ENCODE results near the gene ZNF778. TPM values are rescaled to one million over a fixed set of nuclear protein-coding genes. Genes with fewer than 3 reads are reported as not detected.

Gene ZNF778
- total and polyA plus RNA-seq, 2 of the 8 experiments (the other 6 are each of a cell fraction or from before 2014, with no cell fraction given) = 9.5 to 21.9 TPM

DNA sequence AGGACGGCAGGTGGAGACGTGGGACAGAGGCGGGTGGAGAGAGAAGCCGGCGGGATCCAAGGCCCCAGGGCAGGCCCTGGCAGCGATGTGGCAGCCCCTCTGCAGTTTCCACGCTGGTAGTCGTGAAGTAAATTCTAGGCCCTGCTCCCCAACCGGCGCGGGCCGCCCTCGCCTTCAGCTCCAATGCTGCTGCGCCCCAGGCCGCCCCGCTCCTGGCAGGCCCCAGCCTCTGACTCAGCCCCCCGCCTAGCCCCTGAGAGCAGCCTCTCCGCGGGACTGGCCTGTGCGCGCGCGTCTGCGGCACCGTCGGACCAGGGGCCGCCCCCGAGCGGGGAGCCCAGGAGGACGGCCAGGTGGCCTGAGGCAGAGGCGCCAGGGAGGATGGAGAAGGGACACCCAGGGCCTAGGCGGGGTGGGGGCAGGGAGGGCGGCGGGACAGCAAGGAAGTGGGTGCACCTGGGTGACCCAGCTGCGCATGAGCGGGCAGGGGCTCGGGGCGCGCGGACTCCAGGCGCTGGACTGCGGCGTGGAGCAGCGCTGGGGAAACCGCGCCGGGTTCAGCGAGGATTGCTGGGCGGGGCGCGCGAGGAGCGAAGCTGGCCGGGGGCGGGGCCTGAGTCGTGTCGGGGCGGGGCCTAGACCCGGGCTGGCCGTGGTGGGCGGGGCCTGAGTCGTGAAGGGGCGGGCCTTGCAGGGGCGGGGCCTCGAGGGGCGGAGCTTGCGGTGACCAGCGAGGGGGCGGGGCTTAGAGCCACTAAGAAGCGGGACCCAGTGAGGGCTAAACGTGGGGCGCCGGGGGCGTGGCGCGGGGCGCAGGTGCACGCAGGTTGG lies 29.6 kb downstream of the ZNF778 start:
- no peaks in the 10 kb centered on the region for H3K79me2 ChIP-seq (ENCODE audit: control insufficient read depth in 1 of 2, insufficient read depth in 2 of 2, low read length in 2 of 2)
- peaks cover 0 to 5% of the 10 kb centered on the region in 2 experiments for H4K20me1 ChIP-seq (replicated peaks in 1 of 2; ENCODE audit: control insufficient read depth in 1 of 2, insufficient read depth in 2 of 2, low read length in 2 of 2)
- no peak overlapping the region for H2AFZ ChIP-seq (ENCODE audit: low read length)
- no peak overlapping the region for H3K23ac ChIP-seq (ENCODE audit: insufficient read length)
- WGBS, 2 experiments (ENCODE audit: extremely low coverage in 1 of 2, insufficient coverage in 1 of 2, insufficient read length in 1 of 2, insufficient replicate concordance in 2 of 2, low coverage in 1 of 2, low lambda C conversion rate in 2 of 2, missing lambda C conversion rate in 1 of 2) = 6% methylated on average over 29 of the region's 78 CpGs; no CpG with 5 or more reads in 1 of the 2 experiments
- no peak overlapping the region for H2BK12ac ChIP-seq (ENCODE audit: low read depth, low read length)
- FAIRE-seq (no peak), DNase-seq (ENCODE audit: low read depth in 1 of 2, low spot score in 2 of 2) (peak; percentile 62 to 100)
- peak overlapping the region; percentile 80; the same call in 1 of the 2 replicates for H4K8ac ChIP-seq (ENCODE audit: extremely low read depth, insufficient read depth, low read length)
- peak overlapping the region; percentile 16 for H3K56ac ChIP-seq (replicated peaks; ENCODE audit: insufficient read length, low read depth, low read length)
- H3K18ac ChIP-seq (ENCODE audit: extremely low read depth, low read length) = peak overlapping the region; percentile 48
- H3K9ac ChIP-seq (replicated peaks in 1 of 4; ENCODE audit: extremely low read depth in 1 of 4, low read depth in 3 of 4, low read length in 3 of 4) = peak overlapping the region in 2 of 4 experiments; percentile 54 to 87; a peak in 1 of 7 replicates
- H2AK5ac ChIP-seq (ENCODE audit: low read depth, low read length) = no peak overlapping the region
- ChIA-PET POLR2A (ENCODE audit: partially characterized antibody) (interaction anchor here (0.7 to 2.0 kb wide), 8 partner anchors 8 to 318 kb away, joined by 3 to 6 read pairs (median 4); no protein-coding TSS in a partner anchor), CTCF (ENCODE audit: partially characterized antibody) (interaction anchor here (0.6 to 2.6 kb wide), 3 partner anchors 42 to 263 kb away, joined by 3 to 9 read pairs (median 3); no protein-coding TSS in a partner anchor)
- no peak overlapping the region for H2BK15ac ChIP-seq (ENCODE audit: low read length)
- no peaks in the 10 kb centered on the region for H3K79me1 ChIP-seq (ENCODE audit: low read depth, low read length)
- no peak overlapping the region for H2BK120ac ChIP-seq (replicated peaks; ENCODE audit: low read depth, low read length)
- no peak overlapping the region for H4K91ac ChIP-seq (replicated peaks; ENCODE audit: insufficient read length, low read length)
- peaks cover 0 to 9% (median 0%) of the 10 kb centered on the region in 4 experiments; a peak in 2 of 7 replicates for H3K4me1 ChIP-seq (replicated peaks in 1 of 4; ENCODE audit: control insufficient read depth in 3 of 4, insufficient read depth in 4 of 4, low read length in 3 of 4)
- H3K36me3 ChIP-seq (ENCODE audit: control insufficient read depth in 2 of 4, insufficient read depth in 4 of 4, low read length in 3 of 4) = no peaks in the 10 kb centered on the region
- peaks cover 0 to 11% (median 6%) of the 10 kb centered on the region in 4 experiments; a peak in 4 of 7 replicates for H3K27me3 ChIP-seq (replicated peaks in 1 of 4; ENCODE audit: control insufficient read depth in 3 of 4, extremely low read depth in 1 of 4, insufficient read depth in 3 of 4, low read length in 3 of 4)
- no peak overlapping the region for H2BK20ac ChIP-seq (ENCODE audit: low read length)
- TF ChIP-seq, protein P1, sequence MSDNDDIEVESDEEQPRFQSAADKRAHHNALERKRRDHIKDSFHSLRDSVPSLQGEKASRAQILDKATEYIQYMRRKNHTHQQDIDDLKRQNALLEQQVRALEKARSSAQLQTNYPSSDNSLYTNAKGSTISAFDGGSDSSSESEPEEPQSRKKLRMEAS (IDR thresholded peaks at IDR 0.05) = peak; percentile 11; the same call in 1 of the 2 replicates
- peak in 1 of 2 experiments; percentile 22; a peak in 1 of 3 replicates for TF ChIP-seq POLR2A (IDR thresholded peaks at IDR 0.05; ENCODE audit: control extremely low read depth in 1 of 2, low read depth in 2 of 2, low read length in 2 of 2)
- TF ChIP-seq BACH1 (IDR thresholded peaks at IDR 0.05; ENCODE audit: low read length) = peak; percentile 1
- TF ChIP-seq BRCA1 (IDR thresholded peaks at IDR 0.05; ENCODE audit: low read depth, low read length) = no peak
- TF ChIP-seq KDM4A (IDR thresholded peaks at IDR 0.05; ENCODE audit: low read depth, low read length, severe bottlenecking) = peak; percentile 32
- no peak overlapping the region for H2BK5ac ChIP-seq (ENCODE audit: low read depth, low read length)
- H3K4me3 ChIP-seq (ENCODE audit: extremely low read depth in 1 of 4, insufficient read depth in 2 of 4, low read depth in 3 of 4, low read length in 4 of 4) = peak overlapping the region; percentile 33 to 72 (median 44)
- no peak overlapping the region for H3K4ac ChIP-seq (replicated peaks; ENCODE audit: insufficient read length, low read depth, low read length)
- H3K14ac ChIP-seq (ENCODE audit: insufficient read length) = no peak overlapping the region
- H3K23me2 ChIP-seq (ENCODE audit: low read depth, low read length) = peaks cover 4% of the 10 kb centered on the region; the same call in 1 of the 2 replicates
- peak overlapping the region; percentile 77 to 90 for H3K4me2 ChIP-seq (ENCODE audit: insufficient read depth in 1 of 2, low read depth in 2 of 2, low read length in 2 of 2)
- no peaks in the 10 kb centered on the region; a peak in 1 of 4 replicates for H3K9me3 ChIP-seq (ENCODE audit: insufficient read depth in 2 of 2, low read depth in 1 of 2, low read length in 1 of 2)
- H4K5ac ChIP-seq (ENCODE audit: insufficient read length, low read depth, low read length) = no peak overlapping the region
- H3K27ac ChIP-seq (ENCODE audit: low read depth, low read length) = no peak overlapping the region
